ENCODE results near the gene LHFPL2.
"Not testable (repeated sequence)": the region's sequence is repeated elsewhere in the genome, so short reads cannot be mapped to it uniquely, and the experiment has no call there.

Gene LHFPL2

DNA sequence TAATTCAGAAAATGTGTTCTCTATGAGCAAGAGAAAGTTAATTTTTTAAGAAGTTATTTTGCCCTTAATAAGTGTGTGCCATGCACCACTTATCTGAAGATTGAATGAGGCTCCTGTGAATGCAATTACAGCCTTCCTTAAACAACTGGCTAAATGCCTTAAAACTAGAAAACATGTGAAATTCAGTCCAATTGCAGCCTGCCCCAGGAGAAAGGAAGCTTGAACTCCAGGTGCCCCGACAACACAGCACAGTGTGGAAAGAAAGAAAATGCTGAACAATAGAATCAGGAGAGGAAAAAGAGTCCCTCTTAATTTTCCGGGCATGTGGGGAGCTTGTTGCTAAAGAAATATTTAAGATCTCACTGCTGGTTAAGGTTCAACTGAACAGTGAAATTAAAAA, 8.8 kb downstream of the LHFPL2 start:
- DNase-seq: no peak

DNA sequence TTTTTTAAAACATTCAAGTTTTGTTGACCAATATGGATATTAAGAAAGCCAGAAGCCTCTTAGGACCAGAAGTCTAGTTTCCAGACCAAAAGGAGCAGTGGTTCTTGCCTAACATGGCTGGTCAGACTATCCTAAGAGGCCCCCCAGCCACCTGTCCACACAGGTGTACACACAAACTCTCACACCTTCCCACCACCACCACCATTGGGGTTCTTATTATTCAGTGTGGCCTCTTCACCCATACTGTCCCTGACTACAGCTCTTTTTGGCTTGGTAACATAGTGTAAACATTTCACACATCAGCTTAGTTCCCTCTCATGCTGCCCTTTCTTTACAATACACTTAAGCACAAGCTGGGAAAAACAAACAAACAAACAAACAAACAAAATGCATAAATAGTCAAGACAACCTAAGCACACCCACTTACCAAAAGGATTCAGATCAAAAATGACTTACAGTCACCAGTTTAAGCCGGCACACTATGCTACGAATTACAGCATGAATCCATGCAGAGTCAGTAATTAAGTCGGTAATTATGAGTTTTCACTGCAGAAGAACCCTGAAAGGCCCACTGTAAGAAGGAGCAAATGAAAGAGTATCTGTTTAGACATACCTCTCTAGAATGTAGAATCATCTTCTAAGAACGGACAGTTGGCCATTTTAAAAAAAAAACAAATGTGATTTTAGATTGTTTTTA, 9.5 kb downstream of the LHFPL2 start:
- DNase-seq: no peak

DNA sequence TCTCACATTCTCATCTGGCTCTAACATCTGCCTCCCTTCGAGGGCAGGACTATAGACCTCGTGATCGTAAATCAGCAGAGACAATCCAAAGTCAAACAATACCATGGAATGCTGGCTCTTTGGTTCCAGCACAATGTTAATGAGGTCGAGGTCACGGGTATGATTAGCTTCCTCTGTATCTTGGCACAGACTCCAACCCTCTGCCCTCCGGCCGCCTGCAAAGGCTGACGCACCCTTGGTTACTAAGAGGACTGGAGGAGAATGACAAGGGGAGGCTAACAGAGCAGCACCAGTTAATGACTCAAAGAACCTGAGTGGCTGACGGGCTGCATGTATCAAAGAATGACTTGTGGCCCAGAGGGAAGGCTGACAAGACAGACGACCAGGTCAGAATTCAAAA, 10.1 kb downstream of the LHFPL2 start:
- no peak for DNase-seq

DNA sequence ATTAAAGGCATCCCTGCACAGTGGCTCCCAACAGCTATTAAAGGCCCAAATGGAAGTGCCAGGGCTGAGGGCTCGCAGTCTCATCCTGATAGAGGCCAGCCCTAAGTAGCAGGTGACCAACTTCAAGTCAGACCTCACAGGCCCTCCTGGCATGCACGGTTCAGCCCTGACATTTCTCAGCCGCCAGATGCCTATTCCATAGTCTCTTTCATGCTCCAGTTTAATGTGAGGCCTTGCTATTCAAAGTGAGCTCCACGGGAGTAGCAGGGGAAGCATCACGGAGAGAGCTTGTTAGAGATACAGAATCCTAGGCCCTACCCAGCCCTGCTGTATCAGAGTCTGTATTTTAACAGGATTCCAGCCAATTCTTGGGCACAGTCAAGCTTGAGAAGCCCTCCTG, 11.1 kb downstream of the LHFPL2 start:
- DNase-seq: no peak

DNA sequence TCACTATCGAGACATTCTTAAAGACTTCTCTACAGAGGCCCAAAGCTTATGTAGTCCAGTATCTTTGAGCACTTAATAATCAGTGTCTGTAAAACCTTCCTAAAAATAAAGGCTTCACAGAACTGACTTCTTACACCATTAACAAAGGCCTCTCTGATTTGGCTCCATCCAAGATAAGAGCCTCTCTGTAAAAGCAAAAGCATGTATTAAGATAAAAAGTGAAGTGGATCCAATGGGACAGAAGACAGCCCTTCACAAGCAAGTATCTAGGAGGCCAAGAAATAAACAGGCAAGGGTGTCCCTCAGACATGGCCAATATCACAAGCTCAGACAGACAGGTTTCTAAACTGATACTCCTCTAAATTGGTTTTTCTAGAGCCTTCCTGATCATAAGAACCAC, 11.9 kb downstream of the LHFPL2 start:
- DNase-seq: no peak

DNA sequence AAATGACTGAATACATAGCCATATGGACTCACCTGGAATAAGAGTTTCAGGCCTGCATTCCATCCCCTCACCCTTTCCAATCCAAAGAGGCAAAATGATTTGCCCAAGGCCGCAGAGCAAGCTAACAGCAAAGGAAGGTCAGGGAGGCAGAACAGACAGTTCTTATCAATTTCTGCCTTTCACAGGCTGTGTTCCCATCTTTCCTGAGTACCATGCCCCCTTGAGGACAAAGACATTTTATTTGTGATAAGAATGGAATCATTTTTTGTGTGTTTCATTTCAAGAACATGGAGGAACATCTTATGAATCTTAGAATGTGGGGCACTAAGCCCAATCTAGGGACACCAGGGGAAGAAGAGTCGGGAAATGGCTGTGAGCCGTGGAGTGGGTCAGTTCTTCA, 13.9 kb downstream of the LHFPL2 start:
- peak; percentile 77 for DNase-seq

DNA sequence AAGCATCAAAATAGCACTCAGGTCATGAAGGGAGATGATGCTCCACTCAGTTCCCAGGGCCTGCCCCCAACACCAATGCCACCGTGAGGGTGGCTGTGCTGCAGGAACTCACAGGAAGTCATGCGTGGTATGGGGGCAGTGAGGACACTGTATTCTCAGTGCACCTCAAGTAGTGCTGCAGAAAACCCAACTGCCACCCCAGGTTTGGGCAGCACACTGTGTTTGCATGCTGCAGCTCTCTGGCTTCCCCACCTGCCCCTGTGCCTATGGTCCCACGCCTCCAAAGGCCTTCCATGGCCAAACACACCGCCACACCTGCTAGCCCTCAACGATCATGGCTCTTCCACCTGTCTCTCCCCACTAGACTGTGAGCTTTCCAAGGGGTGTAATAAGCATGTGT, 14.3 kb downstream of the LHFPL2 start:
- DNase-seq: no peak

DNA sequence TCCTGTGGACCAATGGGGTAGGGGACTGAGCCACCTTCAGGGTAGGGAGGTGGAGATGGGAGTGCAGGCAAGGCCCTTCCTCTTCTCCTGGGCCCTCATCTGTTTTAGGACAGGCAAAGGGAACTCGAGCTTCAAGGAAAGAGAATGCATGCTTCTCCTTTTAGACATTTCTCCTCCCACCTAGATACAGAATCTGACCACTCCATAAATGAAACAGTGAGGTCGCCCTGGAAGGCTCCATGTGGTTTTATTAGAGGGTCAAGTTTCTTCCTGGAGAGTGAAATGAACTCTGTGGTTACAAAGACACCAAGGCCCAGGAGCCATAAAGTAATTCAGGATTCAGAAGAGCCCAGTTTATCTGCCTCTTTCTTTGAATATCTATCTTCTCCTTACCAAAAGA, 14.9 kb downstream of the LHFPL2 start:
- no peak for DNase-seq

DNA sequence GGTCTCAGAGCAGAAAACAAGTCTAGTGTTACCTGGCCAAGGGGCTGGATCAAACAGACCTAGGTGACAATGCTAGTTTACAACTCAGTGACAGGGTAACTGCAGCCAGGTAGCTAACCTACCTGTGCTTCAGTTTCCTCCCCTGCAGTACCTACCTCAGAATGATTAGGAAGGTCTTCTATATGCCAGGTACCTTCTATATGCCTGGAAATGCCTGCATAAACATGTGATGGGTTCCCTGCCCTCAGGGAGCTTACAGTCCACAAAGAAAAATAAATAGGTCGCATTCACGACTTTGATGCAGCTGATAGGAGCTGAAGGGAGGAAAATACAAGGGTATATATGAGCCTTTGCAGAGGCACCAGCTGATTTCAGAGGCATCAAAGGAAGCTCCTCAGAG, 16.1 kb downstream of the LHFPL2 start:
- no peak for DNase-seq

DNA sequence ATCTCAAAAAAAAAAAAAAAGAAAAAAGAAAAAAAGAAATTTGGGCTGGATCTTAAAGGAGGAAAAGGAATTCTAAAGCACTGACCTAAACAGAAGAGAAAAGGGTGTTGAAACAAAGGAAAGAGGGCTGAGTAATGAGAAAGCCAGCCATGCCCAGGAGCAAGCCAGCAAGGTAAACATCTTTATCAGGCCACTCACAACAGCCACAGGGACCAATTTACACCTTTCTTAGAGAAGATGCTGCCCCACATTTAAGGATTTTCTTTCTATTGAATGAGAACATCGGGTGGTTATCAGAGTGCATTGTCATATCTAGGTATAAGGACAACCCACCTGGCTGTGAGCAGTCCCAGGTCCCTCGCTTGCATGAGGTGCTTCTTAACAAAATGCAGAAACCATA, 16.6 kb downstream of the LHFPL2 start:
- DNase-seq: no peak

DNA sequence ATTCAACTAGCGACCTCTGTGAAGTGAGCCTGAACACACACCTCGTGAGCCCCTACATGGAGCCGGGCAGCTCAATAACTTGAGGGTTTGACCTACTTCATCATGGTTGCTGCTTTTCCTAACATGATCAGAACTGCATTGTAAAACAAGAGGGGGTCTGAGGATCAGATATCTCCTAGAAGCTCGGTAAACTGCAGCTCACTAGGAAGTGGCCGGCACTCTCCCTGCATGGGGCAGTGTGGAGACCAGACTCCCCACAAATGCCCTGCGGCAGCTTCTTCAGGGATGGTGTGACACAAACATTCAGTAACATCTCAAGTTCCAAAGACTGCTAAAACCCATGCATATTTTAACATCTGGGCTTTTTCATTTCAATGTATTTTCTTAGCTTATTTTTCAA, 18.5 kb downstream of the LHFPL2 start:
- DNase-seq: no peak

DNA sequence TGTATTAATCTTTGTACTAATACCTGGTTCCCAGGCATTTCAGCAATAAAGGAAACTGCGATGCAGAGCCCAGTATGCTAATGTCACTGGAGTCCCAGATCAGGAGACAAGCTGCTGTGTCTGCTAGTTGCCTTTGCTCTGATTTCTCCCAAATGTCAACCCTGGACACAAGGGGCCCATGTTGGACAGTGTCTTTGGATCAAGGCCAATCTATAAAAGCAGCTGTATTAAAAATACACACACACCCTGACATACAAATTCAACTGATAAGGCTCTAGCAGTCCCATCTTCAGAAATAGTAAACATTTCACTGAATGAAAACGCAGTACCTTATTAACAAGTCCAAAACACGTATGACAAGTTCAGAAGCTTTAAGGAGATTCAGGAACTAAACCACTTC, 18.9 kb downstream of the LHFPL2 start:
- DNase-seq: no peak

DNA sequence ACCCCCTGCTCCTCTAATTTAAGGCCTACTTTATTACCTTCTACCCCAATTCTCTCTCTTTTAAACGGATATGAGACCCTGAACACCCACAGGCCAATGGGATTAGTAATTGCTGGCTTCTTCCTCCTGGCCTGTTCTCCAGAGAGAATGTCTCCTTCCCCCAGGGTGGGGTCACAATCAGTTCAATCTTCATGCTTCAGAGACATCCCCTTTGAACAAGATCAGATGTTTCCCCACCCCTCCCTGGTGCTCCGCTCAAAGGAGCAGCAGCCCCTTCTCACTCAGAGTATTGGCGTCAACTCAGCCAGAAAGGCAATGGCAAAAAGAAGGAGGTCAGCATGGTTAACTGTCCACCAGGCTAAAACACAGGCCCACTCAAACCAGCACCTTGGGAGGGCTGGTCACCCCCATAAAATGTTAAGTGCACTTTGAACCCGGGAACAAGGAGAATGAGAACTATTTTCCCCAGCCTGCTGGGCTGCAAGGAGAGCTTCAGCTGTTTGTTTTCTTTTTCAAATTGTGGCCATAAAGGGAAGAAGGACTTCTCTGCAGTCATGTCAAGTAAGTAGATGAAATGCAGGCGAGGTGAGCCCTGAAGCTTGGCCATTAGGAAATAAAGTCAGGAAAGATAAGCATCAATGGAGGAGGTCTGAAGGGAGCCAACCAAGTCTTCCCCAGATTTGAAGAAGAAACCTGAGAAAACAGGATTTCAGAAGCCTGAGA, 20.1 kb downstream of the LHFPL2 start:
- no peak for DNase-seq

DNA sequence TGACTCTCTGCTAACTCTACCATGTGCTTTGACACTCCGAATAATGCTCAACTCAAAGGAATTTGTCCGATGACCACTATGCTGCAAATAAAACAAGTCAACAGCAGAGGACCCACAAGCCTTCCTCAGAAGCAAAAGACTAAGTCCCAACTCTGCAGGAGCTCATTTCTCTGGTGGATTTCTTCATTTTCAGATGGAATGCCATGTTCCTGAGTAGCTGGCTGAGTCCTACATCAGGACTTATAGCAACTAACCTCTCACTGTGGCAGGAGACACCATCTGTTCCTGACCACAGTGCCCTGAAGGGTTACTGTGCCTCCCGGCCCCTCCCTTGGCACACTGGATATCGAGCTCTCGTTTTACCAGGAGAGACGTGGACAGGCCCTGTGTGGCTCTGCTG, 20.8 kb downstream of the LHFPL2 start:
- DNase-seq: no peak

DNA sequence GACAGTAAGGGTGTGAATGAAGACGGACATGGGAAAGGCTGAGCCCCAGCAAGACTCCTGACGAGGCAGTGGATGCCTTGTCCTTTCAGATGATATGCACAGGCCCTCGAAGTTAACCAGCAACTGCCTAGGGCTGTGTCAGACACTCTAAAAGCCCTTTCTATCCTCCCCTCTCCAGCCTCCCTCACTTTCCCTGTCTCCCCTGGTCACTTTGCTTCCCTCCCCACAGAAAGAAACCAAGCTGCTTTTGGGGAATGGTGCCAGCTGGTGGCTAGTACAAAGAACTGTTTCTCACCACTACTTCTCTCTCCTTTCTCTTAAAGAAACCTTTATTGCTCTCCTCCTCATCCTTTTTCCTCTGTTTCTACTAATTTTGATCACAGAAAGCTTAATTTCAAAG, 21.4 kb downstream of the LHFPL2 start:
- DNase-seq: peak; percentile 59

DNA sequence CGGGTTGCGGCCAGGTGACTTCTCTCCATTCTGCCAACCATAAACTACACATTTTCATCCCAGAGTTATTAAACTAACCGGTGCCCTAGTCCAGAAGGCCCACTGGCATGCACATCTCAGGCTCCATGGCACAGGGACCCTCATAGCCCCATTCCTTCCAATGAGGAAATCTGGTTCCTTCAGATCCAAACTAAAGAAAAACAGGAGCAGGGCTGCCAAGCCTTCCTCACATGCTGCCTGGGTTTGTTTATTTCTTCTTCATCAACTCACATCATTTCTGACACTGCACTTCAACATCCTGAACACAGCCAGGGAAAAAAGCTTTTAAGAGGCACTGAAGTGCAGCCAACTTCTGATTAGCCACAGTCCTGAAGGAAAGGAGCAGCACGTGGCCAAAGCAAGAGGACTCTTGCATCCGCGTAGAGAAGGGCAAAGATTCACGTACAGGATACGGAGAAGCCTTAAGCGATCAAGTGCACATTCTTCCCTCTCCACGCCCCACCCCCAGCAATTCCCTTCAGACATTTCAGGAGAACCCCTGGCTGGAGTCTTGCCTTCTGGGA, 22.5 kb downstream of the LHFPL2 start:
- DNase-seq: no peak

DNA sequence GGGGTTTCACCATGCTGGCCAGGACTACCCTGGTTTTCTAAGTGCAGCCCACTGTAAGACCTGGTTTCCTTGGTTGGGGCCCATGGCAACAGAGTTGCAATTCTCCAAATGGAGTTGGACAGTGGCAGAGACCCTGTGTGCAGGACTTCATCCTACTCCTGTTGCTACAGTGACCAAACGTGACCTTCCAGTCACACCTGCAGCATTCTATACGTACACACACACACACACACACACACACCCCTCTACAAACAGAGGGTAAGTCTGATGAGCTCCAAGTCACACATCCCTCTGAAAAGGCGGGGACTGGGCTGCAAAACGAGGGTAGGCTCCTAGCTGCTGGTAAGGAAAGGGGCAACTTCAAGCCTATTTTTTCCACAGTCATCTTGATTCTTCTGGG, 23.6 kb downstream of the LHFPL2 start:
- DNase-seq: no peak

DNA sequence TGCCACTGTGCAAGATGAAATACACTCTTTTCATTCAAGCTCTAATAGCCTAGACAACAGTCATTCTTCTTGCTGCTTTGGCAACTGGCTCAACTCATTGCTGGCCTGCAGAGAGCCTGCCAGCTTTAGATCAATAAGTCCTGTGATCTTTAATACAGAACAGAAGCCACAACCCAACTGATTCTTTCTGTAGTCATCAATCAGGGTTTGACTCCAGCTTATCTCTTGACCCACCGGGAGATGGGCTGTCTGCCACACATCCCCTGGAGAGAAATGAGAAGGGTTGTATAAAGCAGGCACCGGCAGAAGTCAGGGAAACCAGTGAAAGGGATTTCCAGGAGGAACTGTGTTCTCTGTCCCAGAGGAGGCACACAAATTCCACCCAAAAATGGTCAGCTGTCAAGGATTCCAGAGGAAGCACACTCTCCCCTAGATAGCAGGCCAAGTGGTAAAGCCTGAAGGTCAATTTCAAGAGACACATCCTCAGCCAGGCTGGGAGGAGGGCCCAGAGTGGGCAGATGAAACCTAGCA, 24.5 kb downstream of the LHFPL2 start:
- no peak for DNase-seq

DNA sequence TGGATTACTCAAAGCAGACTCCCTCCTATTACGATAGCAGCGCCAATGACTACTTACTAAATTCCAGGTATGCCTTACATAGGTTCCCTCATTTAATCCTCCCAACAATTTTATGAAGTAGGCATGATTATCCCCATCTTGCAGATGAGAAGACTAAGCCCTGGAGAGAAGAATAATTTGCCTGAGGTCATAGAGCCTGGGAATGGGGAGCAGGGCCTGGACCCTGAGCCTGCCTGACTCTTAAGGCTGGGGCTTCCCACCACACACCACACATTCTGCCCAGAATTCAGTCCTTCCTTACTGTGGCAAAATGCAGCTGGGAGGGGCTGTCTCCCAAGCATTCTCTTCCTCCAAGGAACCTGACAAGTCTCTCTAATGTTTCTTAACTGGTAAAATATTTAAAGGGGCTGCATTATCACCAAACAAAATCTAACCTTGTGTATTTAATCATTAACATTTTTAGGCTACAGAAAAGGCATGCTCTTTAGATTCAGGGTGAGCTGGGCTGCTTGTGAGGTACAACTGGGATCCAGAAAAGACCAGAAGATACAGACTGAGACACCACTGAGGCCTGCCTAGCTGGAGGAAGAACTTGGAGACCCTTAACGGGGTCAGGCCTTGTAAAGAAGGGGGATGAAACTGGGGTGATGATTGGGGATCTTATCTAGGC, 26.1 kb downstream of the LHFPL2 start:
- DNase-seq: no peak

DNA sequence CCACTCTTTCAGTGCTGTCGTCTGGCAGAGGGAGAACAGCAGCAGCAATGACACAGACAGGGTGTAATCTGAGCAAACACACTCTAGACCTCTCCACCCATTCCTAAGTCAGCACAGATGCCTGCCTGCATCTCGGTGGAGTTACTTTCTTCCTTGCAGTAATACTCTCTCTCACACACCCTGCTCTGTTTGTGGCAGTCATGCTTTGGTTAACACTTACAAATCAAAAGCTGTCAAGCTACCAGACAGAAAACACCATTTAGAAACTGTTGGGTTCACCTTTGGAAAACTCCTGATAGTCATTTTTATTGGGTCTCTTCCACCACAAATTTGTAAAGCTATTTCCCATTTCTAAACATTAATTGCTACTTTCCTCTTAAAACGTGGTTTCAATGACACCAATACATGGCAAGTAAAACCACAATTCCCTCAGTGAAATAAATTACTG, 27.3 kb downstream of the LHFPL2 start:
- DNase-seq: no peak

DNA sequence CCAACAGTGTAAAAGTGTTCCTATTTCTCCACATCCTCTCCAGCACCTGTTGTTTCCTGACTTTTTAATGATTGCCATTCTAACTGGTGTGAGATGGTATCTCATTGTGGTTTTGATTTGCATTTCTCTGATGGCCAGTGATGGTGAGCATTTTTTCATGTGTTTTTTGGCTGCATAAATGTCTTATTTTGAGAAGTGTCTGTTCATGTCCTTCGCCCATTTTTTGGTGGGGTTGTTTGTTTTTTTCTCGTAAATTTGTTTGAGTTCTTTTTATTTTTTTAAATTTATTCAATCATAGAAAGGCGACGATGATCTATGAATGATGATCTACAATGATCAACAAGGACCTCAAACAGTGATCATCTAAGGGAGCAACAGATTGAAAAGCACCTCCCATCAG, 28.5 kb downstream of the LHFPL2 start:
- not testable (repeated sequence) for DNase-seq

DNA sequence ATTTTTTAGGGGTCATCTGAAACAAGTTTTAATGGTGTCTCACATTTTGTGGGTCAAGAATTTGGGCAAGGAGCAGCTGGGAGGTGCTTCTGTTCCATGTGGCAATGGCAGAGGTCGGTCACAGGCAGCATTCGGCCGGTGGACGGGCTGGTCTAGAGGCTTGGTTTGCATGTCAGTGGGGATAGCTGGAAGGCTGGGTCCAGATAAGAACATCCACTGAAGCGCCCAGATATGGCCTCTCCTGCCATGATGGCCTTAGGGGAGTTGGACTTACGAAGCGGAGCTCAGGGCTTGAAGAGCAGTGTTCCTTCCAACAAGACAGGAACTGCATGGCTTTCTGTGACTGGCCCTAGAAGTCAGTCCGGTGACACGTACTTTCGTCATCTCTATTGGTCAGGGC, 30.3 kb downstream of the LHFPL2 start:
- DNase-seq: no peak

DNA sequence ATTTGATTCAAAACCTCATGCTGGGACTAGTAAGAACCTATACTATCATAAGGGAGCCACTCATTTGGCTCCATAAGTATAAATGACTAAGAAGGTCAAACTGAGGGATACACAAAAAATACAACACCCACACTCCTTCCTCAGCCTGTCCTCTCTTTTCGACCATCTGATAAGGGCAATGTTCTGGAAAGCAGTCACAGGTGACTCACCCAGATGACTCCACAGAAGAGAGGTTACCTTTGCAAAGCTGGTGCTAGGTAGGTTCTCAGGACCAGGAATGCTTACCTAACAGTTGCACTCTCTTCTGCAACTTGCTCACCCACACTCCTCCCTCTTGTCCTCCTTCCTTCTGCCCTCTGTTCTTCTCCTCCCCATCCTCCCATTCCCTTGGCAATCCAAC, 32.9 kb downstream of the LHFPL2 start:
- DNase-seq: no peak

DNA sequence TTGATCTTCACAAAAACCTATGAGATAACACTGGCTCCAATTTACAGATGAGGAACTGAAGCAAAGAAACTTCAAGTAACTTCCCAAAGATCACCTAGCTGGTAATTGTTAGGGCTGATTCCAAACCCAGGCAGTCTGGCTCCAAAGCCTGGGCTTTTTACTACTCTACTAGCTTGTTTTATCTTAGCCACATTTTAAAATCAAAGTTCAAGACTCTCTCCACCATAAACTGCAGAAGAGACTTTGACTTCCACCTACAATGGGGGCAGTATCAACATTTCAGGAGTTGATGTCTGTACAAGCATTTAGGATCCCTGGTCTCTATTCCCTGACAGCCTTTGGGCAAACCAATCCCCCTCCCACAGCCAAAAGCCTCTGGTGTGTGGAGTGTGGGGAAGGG, 33.8 kb downstream of the LHFPL2 start:
- no peak for DNase-seq

Data from hematopoietic multipotent progenitor cell treated with erythropoietin and hydrocortisone succinate and interleukin-3 and kit ligand, for 4 days (in vitro differentiated cells).